HG02852 (cell line): ENCODE results near the gene PARVB.
"Not testable (repeated sequence)": the region's sequence is repeated elsewhere in the genome, so short reads cannot be mapped to it uniquely, and the experiment has no call there.

Source experiments
- ATAC-seq: cut with Tn5 transposase; IDR thresholded peaks from one replicate; pipeline ENCODE4 v1.9.1; 2021; ENCODE audit warnings: mild to moderate bottlenecking, moderate library complexity; ENCODE audit not compliant: unreplicated experiment

PARVB gene

DNA sequence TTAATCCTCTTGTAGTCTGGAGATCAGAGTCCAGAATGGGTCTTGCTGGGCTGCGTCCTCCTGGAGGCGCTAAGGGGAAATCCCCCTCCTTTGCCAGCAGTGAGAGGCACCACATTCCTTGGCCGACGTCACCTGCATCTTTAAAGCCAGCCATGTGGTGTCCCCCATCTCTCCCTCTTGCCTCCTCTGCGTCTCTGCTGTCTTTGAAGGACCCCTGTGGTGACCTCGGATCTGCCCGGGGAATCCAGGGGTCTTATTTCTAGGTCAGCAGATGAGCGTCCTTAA, 27.2 kb upstream of the PARVB start:
- no peak for ATAC-seq

DNA sequence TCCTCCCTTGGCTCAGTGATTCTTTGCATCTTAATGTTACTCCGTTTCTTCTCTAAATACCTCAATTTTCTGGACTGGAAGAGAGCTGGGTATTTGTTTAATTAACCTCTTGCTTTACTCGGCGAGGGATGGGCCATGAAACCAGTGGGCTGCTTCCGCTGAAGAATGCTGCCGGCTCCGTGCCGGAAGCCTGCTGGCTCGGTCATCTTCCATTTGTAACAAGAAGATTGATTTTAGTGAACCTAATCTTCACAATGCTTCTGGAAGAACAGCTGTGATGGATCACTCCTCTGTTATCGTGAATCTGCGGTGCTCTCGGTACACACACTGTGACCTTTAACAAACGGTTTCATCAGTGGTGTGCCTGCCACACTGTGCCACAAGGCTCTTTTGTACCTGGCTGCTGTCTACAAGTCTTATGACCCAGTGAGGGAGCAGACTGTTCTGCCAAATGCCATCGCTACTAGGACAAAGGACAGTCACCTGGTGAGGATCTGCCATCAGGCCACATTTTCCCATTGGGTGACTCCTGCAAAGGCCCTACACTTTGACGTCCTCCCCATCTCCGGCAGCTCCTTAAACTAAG, 25.3 kb upstream of the PARVB start:
- ATAC-seq, result no peak

DNA sequence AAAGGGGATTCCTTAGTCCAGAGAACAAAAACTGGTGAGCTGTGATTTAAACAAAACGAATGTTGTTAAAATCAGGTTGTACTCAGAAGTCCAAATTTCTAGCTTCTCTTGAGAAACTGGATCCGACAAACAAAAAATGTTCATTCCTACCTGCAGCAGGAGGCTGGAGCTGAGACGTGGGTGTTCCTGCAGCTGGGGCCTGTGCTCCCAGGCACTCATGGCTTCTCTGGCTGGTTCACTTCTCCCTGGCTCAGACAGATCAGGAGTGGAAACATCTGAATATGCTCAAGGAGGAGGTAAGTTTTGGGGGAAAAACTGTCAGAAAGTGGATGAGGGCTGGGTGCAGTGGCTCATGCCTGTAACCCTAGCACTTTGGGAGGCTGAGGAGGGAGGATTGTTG, 24.7 kb upstream of the PARVB start:
- no peak for ATAC-seq

DNA sequence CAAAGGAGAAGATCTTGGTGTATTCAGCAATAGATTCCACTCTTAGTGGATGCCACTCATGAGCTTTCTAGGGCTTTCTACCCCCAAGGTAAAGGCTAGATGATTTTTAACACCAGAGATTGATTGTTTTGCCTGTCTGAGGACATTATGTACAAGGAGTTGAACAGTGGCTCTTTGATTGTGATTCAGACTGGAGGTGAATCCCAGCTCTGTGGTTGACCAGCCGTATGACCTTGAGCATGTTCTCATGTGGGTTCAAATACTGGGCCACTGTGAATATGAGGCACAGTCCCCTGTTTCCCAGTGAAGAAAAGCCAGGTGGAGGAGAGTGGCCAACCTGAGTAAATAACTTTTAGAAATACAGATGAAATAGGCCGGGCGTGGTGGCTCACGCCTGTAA, 24.0 kb upstream of the PARVB start:
- ATAC-seq, result no peak

DNA sequence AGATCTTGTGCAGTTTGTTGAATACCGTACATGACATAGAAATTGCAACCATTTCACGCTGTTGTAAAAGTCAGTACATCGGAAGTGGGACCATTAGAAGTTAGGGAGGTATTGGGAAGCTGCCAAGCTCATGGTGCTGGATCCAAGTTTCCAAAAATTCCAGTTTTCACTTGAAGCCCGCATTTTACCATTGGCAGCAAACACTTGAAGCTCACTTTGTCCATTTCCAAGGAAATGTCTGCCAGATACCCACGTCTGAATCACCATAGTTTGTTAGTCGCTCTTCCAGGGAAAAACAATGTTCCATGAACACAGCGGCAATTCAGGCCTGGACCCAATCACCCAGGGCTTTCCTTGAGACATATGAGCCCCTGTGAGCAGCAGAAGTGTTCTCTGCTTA, 22.6 kb upstream of the PARVB start:
- ATAC-seq, result no peak

DNA sequence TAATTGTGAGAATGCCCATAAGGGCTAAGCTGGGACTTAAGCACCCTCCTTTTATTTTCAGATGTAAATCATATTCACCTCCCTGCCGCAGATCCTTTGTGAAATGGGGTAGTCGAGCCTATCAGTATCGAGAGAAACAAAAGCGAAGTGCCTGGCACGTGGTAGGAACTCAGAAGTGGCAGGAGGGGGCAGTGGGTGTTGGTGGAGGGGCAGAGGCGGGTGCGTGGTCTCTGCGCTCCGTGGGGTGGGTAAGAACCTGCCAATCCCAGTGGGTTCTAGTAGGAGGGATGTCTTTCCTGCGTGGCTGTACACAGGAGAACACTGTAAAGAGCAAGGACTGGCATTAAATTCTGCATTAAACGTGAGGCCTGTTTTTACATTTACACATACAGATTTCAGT, 21.8 kb upstream of the PARVB start:
- ATAC-seq, result no peak

DNA sequence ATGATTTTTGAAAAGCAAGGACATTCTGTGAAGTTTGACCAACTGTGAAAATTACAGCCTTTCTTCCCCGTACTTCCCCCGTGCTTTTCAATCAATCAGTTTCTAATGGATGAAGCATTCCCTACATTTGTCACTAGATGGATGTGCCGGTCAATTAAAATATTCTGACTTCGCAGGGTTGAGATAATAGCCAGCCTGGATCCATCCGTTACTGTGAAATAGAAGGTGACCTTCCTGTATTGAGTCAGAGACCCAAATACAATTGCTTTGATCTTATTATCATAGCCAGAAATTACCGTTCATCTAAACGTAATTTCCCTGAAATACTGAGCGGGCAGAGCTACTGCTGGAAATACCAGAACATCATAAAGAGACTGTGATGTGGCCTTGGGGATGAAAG, 21.1 kb upstream of the PARVB start:
- ATAC-seq, result no peak

DNA sequence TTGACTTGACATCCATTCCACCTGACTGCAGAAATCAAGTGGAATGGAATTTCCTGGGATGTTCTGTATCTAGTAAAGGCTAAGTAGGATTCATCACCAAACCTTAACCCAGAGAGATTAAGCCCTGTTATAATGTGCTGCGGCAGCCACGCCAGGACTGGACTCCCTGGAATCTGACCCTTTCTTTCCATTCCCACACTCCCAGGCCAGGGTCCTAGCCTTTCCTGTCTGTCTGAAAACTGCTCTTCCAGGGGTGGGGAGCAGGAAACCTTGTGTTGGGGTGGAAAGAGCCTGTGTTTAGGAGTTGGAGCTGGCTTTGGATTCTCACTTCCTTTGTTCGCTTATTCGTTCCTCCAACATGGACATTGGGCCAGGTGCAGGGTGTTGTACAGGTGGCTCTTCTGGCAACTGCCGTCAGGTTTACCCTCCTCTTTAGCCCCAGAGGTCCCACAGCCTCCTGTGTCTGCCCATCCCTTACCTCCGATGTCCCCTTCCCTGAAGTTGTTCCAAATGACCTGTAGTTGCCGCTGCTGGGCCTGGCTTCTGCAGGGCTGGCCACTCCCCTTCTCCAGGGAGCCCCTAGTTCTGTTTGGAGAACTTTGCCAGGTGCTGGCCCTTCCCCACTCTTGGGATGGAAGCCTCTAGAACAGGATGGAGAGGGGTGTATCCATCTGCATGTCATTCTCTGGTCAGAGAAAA, 20.5 kb upstream of the PARVB start:
- ATAC-seq, result no peak

DNA sequence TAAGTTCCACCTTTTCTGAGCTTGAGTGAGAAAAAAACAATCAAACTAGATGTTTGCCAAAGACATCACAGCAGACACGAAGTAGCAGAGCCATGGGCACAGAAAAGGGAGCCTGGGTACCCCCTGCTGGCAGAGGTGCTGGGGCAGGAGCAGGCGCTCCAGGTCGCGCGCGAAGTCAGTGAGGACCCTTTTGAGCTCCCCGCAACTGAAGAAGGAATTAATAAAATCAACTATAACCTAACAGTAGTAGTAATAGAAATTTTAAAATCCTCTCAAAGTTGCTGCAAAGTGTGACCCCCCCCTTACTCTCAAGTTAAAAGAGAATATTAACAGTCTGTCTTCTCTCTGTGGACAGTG, 20.0 kb upstream of the PARVB start:
- no peak for ATAC-seq

DNA sequence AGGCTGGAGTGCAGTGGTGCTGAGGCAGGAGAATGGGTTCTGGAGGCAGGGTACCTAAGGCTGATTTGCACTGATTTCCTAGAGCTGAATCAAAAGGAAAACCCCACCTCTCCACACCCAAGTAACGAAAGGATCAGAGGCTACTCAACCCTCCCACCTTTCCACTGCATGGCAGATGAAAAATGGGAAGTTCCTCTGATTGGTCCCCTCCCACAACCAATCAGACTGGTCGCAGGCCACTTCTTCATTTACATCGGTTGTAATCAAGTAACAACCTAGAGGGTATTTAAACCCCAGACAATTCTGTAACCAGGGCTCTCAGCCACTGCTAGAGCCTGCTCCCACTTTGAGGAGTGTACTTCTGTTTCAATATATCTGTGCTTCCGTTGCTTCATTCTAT, 18.6 kb upstream of the PARVB start:
- no peak for ATAC-seq

DNA sequence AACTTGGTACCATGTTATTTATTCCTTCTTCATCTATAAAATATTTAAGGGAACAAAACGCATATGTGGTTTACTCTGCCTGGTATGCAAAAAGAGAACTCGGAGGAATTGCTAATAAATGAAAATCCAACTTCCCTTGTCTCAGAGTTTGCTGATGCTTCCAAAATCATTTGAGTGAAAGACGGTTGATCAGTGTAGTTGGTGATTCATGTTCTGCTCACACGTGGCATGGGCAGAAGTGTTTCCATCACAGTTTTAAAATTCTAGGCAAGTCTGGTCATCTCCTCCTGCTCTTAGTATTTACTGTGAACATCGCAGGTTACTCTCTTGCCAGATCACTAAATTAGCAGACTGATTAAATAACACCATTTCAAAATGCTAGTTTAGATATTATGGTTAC, 11.9 kb upstream of the PARVB start:
- ATAC-seq, result no peak

DNA sequence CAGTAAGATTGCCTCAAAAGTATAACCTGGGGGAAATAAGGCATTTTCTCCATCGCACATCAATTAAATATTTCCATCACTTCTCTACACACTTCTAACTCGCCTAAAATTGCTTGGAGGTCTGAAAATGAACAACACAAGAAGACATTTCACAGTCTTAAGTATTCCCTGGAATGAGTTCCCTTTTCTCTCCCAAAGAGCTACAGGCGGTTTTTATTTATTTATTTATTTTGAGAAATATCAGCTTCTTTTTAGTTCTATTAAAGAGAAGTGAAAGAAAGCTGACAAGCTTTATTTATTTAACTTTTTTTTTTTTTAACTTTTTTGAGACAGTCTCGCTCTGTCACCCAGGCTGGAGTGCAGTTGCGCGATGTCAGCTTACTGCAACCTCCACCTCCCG, 11.5 kb upstream of the PARVB start:
- ATAC-seq, result no peak

DNA sequence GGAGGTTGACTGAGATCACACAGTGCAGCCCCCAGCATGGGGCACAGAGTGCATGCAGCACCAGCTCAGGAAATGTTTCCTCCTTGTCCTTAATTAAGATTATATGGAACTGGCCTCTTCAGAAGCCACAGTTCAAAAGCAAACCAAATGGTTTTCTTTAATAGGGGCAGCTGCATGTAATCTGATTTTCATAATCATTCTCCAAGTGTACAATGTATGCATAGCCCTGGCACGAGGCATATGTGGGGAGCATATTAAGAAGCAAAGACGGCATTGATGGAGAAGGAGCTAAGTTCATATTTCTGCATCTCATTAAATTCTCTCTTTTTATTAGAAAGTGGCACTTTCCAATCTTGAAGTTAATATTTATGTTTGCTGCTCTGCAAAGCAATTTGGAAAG, 9.9 kb upstream of the PARVB start:
- ATAC-seq, result no peak

DNA sequence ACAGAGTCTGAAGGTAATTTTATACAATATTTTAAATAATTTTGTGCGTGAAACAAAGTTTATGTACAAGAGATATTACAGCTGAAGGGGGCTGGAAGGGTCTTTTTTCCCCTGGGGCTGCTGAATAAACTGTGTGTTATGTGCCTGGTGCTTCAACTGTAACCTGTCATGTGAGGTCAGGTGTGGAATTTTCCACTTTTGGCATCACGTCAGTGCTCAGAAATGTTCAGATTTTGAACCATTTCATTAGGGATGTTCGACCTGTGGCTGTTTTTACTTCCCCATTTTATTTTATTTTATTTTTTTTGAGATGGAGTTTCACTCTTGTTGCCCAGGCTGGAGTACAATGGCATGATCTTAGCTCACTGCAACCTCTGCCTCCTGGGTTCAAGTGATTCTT, 7.5 kb upstream of the PARVB start:
- not testable (repeated sequence) for ATAC-seq

DNA sequence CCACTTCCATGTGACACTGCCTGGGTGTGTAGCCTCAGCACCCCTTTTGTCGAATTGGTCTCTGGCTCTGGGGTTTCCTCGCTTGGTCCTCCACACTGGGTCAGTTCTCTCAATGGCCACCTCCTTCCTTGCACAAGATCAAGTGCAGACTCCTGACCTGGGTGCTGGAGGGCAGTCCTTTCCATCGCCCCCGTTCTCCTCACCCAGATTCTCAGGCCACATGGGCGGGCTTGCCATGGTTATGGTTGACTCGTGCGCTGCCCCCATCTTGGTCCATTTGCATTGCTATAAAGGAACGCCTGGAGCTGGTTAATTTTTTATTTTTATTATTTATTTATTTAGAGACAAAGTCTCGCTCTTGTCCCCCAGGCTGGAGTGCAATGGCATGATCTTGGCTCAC, 5.5 kb upstream of the PARVB start:
- ATAC-seq, result no peak

DNA sequence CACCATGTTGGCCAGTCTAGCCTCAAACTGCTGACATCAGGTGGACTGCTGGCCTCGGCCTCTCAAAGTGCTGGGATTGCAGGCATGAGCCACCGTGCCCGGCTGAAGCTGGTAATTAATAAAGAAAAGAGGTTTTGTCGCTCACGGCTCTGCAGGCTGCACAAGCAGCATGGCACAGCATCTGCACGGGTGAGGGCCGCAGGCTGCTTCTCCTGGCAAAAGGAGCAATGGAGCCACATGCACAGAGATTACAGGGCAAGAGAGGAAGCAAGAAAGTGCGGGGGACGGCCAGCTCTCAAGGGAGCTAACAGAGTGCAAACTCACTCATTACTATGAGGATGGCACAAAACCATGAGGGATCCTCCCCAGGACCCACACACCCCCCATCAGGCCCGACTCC, 4.7 kb upstream of the PARVB start:
- no peak for ATAC-seq

DNA sequence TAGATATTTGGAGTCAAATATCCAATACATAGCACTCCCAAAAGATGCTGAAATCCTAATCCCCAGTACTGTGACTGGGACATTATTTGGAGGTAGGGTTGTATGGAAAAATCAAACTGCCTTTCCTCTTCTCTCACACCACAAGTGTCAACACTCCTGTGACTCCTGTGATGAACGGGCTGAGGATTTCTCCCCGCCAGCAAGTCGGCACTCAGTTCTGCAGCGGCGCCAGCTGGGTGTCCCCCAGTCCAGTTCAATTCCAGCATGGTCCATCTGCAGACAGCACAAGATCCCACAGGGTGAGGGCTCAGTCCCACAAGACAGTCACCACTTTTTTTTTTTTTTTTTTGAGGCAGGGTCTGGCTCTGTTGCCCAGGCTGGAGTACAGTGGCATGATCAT, 4.3 kb upstream of the PARVB start:
- ATAC-seq, result no peak

DNA sequence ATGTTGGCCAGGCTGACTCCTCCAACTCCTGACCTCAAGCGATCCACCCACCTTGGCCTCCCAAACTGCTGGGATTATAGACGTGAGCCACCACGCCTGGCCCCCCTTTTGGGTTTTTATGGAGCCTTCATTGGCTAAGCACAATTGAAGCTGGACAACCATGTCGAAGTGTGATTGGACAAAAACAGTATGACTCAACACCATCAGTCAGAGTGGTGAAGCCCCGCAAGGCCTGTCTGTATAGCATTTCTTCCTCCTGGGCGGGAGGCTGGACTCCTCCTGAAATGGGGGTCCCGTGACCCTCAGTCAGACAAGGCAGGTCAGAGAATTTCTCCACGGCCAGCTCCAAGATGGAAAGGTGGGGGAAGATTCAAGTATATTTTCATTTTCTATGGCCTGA, 3.1 kb upstream of the PARVB start:
- ATAC-seq, result no peak

DNA sequence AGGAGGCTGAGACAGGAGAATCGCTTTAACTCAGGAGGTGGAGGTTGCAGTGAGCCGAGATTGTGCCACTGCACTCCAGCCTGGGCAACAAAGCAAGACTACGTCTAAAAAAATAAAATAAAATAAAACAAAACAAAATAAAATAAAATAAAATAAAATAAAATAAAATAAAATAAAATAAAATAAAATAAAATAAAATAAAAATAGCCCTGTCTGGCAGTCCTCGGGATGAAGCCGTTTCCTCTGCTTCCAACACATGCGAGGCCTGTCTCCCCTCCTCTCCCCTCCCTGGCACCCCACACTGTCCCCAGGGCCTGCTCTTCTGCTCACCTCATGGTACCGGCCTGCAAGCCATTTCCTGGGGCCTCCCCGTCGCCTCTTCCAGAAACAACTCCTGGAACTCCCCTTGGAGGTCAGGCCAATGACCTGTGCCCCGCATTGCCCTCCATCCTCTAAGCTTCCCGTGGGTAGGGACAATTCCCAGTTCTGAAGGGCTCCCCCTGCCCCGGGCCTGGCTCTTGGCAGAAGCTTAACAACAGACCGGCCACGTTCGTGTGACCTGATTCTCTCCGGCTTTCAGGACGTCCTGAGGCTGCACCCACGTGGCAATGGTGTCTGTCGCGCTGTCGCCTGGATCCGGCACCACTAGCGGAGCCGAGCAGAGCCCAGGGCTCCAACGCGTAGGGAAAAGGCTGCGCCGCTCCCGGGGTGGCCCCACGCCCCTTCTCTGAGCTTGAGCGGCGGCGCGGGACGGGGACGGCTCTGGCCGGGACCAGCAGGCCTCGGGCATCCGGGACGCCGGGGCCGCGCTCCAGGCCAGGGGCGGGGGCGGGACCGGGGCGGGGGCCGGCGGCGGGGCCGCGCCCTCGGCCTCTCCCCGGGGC, 456 bp upstream of the PARVB start:
- ATAC-seq, result no peak

DNA sequence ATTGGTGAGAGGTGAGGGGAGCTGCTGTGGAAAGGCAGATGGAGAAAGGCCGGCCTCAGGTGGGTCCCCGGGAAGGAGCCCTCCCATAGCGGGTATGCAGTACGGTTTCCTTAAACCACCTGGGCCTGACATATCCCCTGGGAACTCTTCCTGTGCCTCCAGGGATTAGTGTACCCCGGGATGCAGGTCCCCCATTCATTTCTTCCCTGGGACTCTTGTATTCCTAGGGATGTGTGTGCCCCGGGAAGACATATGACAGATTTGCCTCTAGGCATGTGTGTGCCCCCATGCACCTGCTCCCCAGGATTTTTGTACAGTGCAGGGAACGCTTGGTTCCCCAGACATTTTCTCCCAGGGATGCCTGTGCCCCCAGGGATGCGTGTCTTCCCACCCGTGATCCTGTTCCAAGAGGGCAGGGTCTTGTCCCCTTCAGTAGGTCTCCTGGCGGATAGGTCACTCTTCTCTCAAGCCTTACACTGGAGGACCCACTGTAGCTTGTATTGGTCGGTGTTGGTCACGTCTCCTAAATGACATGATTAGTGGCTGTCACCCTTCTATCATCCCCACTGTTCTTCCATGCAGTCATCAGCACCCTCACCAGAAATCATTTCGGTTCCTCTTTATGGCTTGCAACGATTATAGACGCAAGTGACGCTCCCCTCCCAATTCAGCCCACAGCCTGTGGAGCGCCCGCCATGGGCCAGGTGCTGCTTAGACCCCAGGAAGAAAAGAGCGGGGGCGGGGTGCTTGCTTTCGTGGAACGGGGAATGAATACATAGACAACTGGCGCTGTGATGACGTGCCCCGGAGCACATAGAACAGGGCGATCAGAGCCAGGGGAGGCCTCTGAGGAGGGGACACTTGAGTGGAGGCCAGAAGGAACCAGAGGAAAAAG, 1.3 kb downstream of the PARVB start:
- ATAC-seq, result peak; percentile 51

DNA sequence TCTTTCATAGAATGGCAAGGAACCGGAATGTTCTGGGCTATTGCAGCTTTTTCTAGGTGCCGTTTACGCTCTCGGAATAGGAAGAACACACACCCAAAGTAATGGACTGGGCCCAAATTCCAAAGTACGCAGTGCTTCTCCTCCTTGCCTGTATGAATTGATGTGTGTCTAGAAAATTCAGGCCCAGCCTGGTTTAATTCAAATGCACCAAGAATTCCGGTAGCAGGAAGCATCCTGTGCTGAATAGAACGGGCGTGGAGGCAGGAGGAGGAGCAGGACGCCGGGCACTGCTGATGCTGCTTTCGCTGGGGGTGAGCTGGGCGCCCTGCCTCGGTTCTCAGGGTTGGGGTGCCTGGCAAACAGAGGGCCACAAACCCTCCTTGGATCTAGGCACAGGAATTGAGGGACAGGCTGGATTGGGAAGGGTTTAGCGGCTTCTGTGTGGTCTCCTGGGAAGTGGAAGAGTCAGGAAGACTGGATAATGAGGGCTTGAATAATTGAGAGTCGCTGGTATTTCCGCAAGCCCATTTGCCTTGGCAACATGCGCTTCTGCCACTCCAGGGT, 2.0 kb downstream of the PARVB start:
- ATAC-seq, result no peak
